ENCODE results near the gene GPR68.
A peak's percentile ranks its signal among the peaks of the same experiment; 100 is the strongest.

The GPR68 gene

DNA sequence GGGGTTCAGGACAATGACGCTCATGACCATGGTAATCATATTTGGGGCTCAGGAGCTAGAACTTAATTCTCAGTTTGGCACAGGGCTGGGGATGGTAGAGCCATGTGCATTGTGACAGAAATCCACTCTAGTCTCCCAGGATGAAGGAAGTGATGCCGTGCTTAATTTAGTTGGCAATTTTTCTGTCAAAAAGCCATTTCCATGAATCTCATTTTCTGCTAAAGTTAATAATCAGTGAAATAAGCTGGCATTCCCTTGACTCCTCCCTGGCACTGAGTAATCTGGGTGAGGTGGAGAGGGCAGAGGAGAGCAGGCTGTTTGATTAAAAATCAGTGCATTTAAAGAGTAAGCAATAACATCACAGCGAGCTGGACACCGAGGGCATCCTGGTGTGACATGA is 45.0 kb upstream of the GPR68 start:
- TF ChIP-seq, protein P1, sequence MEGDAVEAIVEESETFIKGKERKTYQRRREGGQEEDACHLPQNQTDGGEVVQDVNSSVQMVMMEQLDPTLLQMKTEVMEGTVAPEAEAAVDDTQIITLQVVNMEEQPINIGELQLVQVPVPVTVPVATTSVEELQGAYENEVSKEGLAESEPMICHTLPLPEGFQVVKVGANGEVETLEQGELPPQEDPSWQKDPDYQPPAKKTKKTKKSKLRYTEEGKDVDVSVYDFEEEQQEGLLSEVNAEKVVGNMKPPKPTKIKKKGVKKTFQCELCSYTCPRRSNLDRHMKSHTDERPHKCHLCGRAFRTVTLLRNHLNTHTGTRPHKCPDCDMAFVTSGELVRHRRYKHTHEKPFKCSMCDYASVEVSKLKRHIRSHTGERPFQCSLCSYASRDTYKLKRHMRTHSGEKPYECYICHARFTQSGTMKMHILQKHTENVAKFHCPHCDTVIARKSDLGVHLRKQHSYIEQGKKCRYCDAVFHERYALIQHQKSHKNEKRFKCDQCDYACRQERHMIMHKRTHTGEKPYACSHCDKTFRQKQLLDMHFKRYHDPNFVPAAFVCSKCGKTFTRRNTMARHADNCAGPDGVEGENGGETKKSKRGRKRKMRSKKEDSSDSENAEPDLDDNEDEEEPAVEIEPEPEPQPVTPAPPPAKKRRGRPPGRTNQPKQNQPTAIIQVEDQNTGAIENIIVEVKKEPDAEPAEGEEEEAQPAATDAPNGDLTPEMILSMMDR (IDR thresholded peaks at IDR 0.05; ENCODE audit: insufficient read depth, low read depth, low read length, missing control alignments) = no peak
- DNase-seq (ENCODE audit: low read depth) = no peak
- no peak overlapping the region for H3K4me3 ChIP-seq (ENCODE audit: low read length)

DNA sequence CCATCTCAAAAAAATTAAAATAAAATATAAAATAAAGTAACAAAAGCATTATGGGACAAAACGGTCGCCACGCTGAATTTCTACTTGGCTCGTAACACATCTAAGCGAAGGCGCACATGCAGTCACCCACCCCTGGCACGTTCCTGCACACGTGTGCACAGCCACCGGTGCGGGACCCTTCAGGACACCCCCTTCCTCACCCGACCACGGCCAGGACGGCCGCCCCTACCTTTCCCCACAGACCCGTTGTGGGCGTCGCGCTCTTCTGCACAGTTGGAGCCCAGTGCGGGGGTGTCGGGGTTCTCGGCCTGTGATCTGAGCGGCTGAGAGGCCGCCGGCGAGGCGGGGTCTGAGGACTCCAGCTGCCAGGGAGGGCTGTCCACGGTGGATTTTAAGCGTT is 44.4 kb upstream of the GPR68 start:
- no peak for DNase-seq (ENCODE audit: low read depth)

DNA sequence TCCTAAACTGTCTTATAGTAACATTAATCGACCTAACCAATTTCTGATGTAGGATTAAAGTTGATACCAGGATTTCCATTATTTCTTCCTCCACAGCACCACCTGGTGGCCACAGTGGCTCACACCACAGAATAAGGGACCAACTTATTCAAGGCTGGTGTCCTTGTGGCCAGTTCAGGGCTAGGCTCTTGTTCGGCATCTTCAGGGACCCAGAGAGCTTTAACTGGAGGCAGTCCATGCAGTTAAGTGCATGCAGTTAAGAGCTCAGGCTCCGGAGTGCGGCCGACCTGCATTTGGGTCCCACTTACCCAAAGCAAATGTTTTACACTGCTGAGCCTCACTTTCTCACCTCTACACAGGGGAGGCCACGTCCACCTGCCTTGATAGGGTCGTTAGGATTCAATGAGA is 42.0 kb upstream of the GPR68 start:
- H3K4me3 ChIP-seq (ENCODE audit: low read length) = no peak overlapping the region
- TF ChIP-seq, protein P1 (IDR thresholded peaks at IDR 0.05; ENCODE audit: insufficient read depth, low read depth, low read length, missing control alignments) = peak; percentile 92
- peak; percentile 74 for DNase-seq (ENCODE audit: low read depth)

More for the DNA sequence above, 44.4 kb upstream of the GPR68 start:
- H3K4me3 ChIP-seq (ENCODE audit: low read length) = no peak overlapping the region
- TF ChIP-seq, protein P1 (IDR thresholded peaks at IDR 0.05; ENCODE audit: insufficient read depth, low read depth, low read length, missing control alignments) = no peak

DNA sequence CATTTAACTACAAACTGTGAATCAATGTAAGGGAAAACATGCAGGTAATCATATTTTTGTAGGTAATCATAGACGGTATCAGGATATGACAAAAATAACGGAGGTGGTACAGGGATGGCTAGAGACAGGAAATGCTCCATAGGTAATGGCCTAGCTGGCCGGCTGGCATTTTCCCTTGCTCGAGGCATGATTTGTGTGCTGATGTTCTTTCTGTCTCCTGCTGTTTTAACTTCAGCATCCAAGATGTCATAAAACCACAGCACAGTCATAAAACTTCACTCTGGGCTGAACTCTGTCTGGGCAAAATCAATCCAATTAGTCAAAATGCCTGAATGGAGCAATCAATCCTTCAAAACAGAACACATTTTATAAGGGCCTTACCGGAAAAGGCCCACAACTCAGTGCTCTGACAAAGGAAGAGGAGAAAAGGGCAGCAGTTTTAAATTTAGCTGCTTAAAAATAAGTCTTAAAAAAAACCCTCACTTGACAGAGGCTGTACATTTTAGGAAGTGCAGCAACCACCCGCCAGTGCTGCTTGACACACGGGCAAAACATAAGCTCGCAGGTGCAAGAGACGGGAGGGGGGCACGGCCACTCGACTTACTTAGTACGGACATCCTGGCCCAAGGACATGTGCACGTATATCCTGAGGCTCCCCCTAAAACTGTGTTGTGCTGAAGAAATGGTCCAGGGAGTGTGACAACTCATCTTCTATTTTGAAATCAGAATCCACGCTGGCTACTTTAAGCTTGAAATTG is 40.5 kb upstream of the GPR68 start:
- no peak overlapping the region for H3K4me3 ChIP-seq (ENCODE audit: low read length)
- DNase-seq (ENCODE audit: low read depth) = no peak
- TF ChIP-seq, protein P1 (IDR thresholded peaks at IDR 0.05; ENCODE audit: insufficient read depth, low read depth, low read length, missing control alignments) = no peak

DNA sequence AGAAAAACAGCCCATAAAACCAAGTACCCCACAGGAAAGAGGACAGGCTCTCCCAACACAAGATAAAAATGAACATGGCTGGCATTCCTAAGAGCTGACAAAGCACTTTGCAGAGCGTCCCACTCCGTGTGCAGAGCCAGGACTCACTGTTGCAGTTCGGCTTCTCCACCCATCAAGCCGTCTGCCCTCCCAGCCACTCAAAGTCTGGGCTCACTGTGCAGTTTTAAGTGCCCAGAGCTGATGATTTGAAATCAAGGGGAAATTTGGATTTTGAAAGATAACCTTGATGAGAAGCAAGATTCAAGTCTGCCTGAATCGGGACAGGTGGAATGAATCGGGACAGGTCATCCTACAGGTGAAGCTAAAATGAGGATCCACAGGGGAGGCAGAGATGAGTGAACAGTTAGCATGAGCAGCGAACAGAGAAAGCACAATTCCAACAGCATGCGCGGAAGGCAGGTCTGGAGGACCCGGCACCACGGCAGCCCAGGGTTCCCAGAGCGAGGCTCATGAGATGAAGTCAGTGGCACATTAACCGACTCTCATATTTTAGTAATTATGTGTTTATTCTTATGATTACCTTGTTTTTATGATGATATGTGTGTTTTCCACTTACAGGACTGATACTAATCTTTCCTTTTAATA is 39.8 kb upstream of the GPR68 start:
- no peak overlapping the region for H3K4me3 ChIP-seq (ENCODE audit: low read length)
- TF ChIP-seq, protein P1 (IDR thresholded peaks at IDR 0.05; ENCODE audit: insufficient read depth, low read depth, low read length, missing control alignments) = no peak
- peak; percentile 68 for DNase-seq (ENCODE audit: low read depth)

DNA sequence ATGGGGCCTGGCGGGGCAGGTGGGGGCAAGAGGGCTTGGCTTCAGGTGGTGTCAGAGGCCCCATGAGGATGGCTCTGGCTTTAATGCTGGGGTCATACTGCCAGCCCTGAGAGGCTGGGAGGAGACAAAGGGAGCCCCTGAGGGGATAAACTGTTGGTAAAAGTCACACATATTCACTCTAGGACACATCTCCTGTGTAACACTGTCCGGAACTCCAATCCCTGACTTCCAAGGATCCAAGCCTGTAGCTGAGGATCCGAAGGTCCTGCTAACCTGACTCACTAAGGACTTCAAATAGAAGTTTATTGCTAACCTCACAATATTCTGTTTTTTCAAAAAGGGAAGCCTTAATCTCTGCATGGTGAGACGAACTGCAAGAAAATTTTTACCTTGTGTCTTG is 39.2 kb upstream of the GPR68 start:
- DNase-seq (ENCODE audit: low read depth) = no peak
- TF ChIP-seq, protein P1 (IDR thresholded peaks at IDR 0.05; ENCODE audit: insufficient read depth, low read depth, low read length, missing control alignments) = no peak
- H3K4me3 ChIP-seq (ENCODE audit: low read length) = no peak overlapping the region

All from epithelial cell of esophagus (primary cell).